Neural cell (in vitro differentiated cells): ENCODE data around the gene ARHGEF25. TPM values are rescaled to one million over a fixed set of nuclear protein-coding genes. Genes with fewer than 3 reads are reported as not detected.

Source experiments
- H2AFZ ChIP-seq: fragments of 200-600, 300-800 bp; sonication (generic), shearing (Covaris generic); 2 replicates; pipeline ENCODE4 v1.6.0; 2014; ENCODE audit warnings: low read depth, mild to moderate bottlenecking, antibody characterized with exemption, low read length, moderate library complexity
- H3F3A ChIP-seq: fragments of 200-600 bp; shearing (Covaris generic); 2 replicates; pipeline ENCODE4 v1.6.1; 2016; ENCODE audit warnings: mild to moderate bottlenecking, moderate library complexity, mixed read lengths, antibody characterized with exemption, low read length; ENCODE audit not compliant: insufficient read depth, poor library complexity, severe bottlenecking
- H3K27ac ChIP-seq: fragments of 200-600, 300-800 bp; sonication (generic), shearing (Covaris generic); 2 replicates; pipeline ENCODE4 v1.5.1; 2014; ENCODE audit warnings: mild to moderate bottlenecking, low read length, moderate library complexity
- H3K27me3 ChIP-seq: fragments of 300-800, 200-600 bp; sonication (generic), shearing (Covaris generic); 2 replicates; pipeline ENCODE4 v1.6.0; 2014; ENCODE audit warnings: mild to moderate bottlenecking, low read depth, low read length, moderate library complexity; ENCODE audit not compliant: insufficient read depth
- H3K36me3 ChIP-seq: fragments of 300-800, 200-600 bp; sonication (generic), shearing (Covaris generic); 2 replicates; pipeline ENCODE4 v1.5.1; 2014; ENCODE audit warnings: mild to moderate bottlenecking, antibody characterized with exemption, low read length, moderate library complexity; ENCODE audit not compliant: insufficient read depth
- H3K4me2 ChIP-seq: fragments of 300-800, 200-600 bp; sonication (generic), shearing (Covaris generic); 2 replicates; pipeline ENCODE4 v1.6.0; 2014; ENCODE audit warnings: mild to moderate bottlenecking, low read length
- H3K4me3 ChIP-seq: fragments of 300-800, 200-600 bp; sonication (generic), shearing (Covaris generic); 2 replicates; pipeline ENCODE4 v1.5.1; 2014; ENCODE audit warnings: mild to moderate bottlenecking, low read length, moderate library complexity
- H3K79me2 ChIP-seq: fragments of 200-600 bp; shearing (Covaris generic); replicated peaks from 2 replicates; pipeline ENCODE4 v1.6.0; 2014; ENCODE audit warnings: mild to moderate bottlenecking, low read length, moderate library complexity; ENCODE audit not compliant: insufficient read depth
- H3K9ac ChIP-seq: fragments of 300-800, 200-600 bp; sonication (generic), shearing (Covaris generic); 2 replicates; pipeline ENCODE4 v1.6.1; 2016; ENCODE audit warnings: mild to moderate bottlenecking, low read length, mixed read lengths
- H3K9me2 ChIP-seq: fragments of 200-600 bp; shearing (Covaris generic); 2 replicates; pipeline ENCODE4 v1.6.1; 2016; ENCODE audit warnings: mild to moderate bottlenecking, low read length, mixed read lengths; ENCODE audit not compliant: insufficient read depth
- H3K9me3 ChIP-seq: fragments of 200-600, 300-800 bp; sonication (generic), shearing (Covaris generic); 2 replicates; pipeline ENCODE4 v1.6.1; 2016; ENCODE audit warnings: mild to moderate bottlenecking, mixed run types, low read length, moderate library complexity, mixed read lengths
- H4K20me1 ChIP-seq: fragments of 200-600 bp; shearing (Covaris generic); 2 replicates; pipeline ENCODE4 v1.6.1; 2016; ENCODE audit warnings: mild to moderate bottlenecking, mixed run types; ENCODE audit not compliant: insufficient read depth
- CTCF ChIP-seq: fragments of 450-650 bp; IDR thresholded peaks from 2 replicates; pipeline ENCODE4 v1.5.1; 2014; ENCODE audit warnings: antibody characterized with exemption, mild to moderate bottlenecking, moderate library complexity; ENCODE audit not compliant: poor library complexity, severe bottlenecking
- EP300 ChIP-seq: fragments of 450-650 bp; conservative IDR thresholded peaks from 2 replicates; pipeline ENCODE4 v1.6.1; 2014; ENCODE audit warnings: antibody characterized with exemption, mild to moderate bottlenecking, moderate library complexity; ENCODE audit not compliant: poor library complexity, severe bottlenecking
- EZH2 ChIP-seq: fragments of 200-600, 300-800 bp; shearing (Covaris generic), sonication (generic); IDR thresholded peaks from 2 replicates; pipeline ENCODE4 v1.6.1; 2014; ENCODE audit warnings: antibody characterized with exemption, low read length, borderline replicate concordance, mild to moderate bottlenecking; ENCODE audit not compliant: insufficient read depth, poor library complexity, severe bottlenecking
- MXI1 ChIP-seq: fragments of 450-650 bp; conservative IDR thresholded peaks from 2 replicates; pipeline ENCODE4 v1.6.1; 2014; ENCODE audit warnings: antibody characterized with exemption, mild to moderate bottlenecking; ENCODE audit not compliant: poor library complexity, severe bottlenecking
- POLR2AphosphoS5 ChIP-seq: IDR thresholded peaks from 2 replicates; pipeline ENCODE4 v1.6.1; 2012
- RAD21 ChIP-seq: fragments of 450-650 bp; conservative IDR thresholded peaks from 2 replicates; pipeline ENCODE4 v1.6.1; 2014; ENCODE audit warnings: antibody characterized with exemption, mild to moderate bottlenecking, moderate library complexity
- SMC3 ChIP-seq: fragments of 450-650 bp; conservative IDR thresholded peaks from 2 replicates; pipeline ENCODE4 v1.6.1; 2014; ENCODE audit warnings: antibody characterized with exemption, mild to moderate bottlenecking, moderate library complexity; ENCODE audit not compliant: poor library complexity
- TAF1 ChIP-seq: IDR thresholded peaks from 2 replicates; pipeline ENCODE4 v1.6.1; 2012; ENCODE audit warnings: low read depth
- polyA plus RNA-seq: library from polyadenylated mRNA; depleted of rRNA; stranded (reverse); fragments of >200 nt; gene quantifications from 2 replicates; pipeline ENCODE4 v1.2.3, GENCODE V29; 2014
- TF ChIP-seq, protein P1 (sequence below): IDR thresholded peaks from 2 replicates; pipeline ENCODE4 v1.6.1; 2012; ENCODE audit warnings: borderline replicate concordance

ARHGEF25 gene
- polyA plus RNA-seq, 1 donor from 2014 or later: 12.9 TPM

GRCh38 chr12:57606399-57606798, 4.8 kb upstream of the ARHGEF25 start:
- Histone ChIP-seq H3K9ac (no peak overlapping the region), H3K9me2 (no peaks in the 10 kb centered on the region), H3F3A (no peaks in the 10 kb centered on the region), H4K20me1 (no peaks in the 10 kb centered on the region), H3K79me2 (peaks cover 19% of the 10 kb centered on the region), H3K27me3 (peaks cover 13% of the 10 kb centered on the region), H3K9me3 (no peaks in the 10 kb centered on the region), H3K4me2 (peak overlapping the region; percentile 61), H3K36me3 (no peaks in the 10 kb centered on the region), H3K27ac (no peak overlapping the region), H2AFZ (no peak overlapping the region), H3K4me3 (peak overlapping the region; percentile 74)
- TF ChIP-seq CTCF (no peak), RAD21 (no peak), MXI1 (no peak), EZH2 (no peak), POLR2AphosphoS5 (no peak), EP300 (no peak), TAF1 (no peak), SMC3 (no peak)
- TF ChIP-seq, protein P1, sequence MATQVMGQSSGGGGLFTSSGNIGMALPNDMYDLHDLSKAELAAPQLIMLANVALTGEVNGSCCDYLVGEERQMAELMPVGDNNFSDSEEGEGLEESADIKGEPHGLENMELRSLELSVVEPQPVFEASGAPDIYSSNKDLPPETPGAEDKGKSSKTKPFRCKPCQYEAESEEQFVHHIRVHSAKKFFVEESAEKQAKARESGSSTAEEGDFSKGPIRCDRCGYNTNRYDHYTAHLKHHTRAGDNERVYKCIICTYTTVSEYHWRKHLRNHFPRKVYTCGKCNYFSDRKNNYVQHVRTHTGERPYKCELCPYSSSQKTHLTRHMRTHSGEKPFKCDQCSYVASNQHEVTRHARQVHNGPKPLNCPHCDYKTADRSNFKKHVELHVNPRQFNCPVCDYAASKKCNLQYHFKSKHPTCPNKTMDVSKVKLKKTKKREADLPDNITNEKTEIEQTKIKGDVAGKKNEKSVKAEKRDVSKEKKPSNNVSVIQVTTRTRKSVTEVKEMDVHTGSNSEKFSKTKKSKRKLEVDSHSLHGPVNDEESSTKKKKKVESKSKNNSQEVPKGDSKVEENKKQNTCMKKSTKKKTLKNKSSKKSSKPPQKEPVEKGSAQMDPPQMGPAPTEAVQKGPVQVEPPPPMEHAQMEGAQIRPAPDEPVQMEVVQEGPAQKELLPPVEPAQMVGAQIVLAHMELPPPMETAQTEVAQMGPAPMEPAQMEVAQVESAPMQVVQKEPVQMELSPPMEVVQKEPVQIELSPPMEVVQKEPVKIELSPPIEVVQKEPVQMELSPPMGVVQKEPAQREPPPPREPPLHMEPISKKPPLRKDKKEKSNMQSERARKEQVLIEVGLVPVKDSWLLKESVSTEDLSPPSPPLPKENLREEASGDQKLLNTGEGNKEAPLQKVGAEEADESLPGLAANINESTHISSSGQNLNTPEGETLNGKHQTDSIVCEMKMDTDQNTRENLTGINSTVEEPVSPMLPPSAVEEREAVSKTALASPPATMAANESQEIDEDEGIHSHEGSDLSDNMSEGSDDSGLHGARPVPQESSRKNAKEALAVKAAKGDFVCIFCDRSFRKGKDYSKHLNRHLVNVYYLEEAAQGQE: no peak

- Histone ChIP-seq H3K9ac (no peak overlapping the region), H3K27ac (no peak overlapping the region), H3K4me3 (no peak overlapping the region), H3K79me2 (peaks cover 19% of the 10 kb centered on the region), H3K9me2 (no peaks in the 10 kb centered on the region), H3K9me3 (no peaks in the 10 kb centered on the region), H3F3A (no peaks in the 10 kb centered on the region), H3K36me3 (no peaks in the 10 kb centered on the region), H3K27me3 (peaks cover 13% of the 10 kb centered on the region), H4K20me1 (no peaks in the 10 kb centered on the region), H3K4me2 (no peak overlapping the region), H2AFZ (no peak overlapping the region)
- no peak for TF ChIP-seq EZH2
Measured at GRCh38 chr12:57606821-57607220, 4.4 kb upstream of the ARHGEF25 start.
